NCI-H2107 (cell line): ENCODE measurements around the gene MALRD1.

Experiments
- DNase-seq: peaks from one replicate; lab custom pipeline; 2025; lab: John Stamatoyannopoulos, UW

The MALRD1 gene

GRCh38 chr10:19367176-19367575 is 318.6 kb downstream of the MALRD1 start:
- no peak for DNase-seq

DNA sequence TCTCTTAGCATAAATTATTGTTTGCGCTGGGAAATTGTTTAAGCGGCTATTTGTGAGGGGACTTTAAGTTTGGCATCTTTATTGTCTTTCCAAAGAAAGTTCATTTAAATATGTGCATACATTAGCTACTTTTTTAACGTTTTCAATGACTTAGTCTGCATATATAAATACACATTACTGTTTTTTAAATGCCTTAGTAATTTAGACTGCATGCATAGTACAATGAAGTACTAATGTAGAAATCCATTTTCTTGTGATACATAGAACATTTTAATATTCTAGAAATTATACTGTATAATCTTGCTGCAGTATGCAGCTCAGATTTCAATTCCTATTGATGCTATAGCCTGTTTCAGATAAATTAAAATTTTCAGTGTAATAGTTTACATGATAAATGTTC is 325.4 kb downstream of the MALRD1 start:
- no peak for DNase-seq

DNA sequence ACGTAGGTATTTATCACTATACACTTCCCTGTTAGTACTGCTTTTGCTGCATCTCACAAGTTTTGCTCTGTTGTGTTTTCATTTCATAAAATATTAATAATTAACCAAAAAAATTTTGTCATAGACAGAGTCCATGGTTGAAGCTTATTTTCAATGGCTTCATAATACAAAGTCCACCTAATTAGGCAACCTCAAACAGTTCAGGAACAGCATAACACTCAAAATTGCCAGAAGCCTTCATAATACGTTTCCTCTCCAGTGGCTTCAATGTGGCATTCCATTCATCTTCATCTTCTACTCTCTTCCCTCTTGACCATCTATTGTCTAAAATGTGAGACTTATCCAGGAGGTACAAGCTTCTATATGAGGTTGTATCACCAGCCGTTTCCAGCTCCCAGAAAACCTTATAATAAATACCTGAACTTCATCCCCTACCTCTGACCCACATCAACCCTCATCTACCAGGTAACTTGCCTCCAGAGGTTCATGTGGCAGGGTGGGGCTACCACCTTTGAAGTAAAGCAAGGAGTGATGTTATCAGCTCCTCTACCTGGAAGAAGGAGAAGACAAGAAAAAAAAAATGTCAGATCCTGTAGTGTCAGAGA is 337.3 kb downstream of the MALRD1 start:
- DNase-seq = no peak

DNA sequence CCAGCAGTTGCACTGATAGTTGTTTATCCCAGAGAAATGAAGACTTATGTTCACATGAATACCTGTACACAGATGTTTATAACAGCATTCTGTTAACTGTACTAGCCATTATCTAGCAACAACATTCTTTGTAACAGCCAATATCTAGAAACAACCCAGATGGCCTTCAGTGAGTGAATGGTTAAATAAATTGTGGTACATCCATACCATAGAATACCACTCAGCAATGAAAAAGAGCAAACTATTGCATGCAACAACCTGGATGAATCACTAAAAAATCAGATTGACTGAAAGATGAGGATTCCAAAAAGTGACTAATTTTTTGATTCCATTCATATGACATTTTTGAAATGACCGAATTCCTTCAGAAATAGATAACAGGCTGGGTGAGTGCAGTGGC is 360.3 kb downstream of the MALRD1 start:
- DNase-seq = no peak

- DNase-seq = no peak
These were observed 362.5 kb downstream of the MALRD1 start for GRCh38 chr10:19411119-19411518.

- DNase-seq = no peak
These were observed 363.9 kb downstream of the MALRD1 start for GRCh38 chr10:19412531-19412930.

DNA sequence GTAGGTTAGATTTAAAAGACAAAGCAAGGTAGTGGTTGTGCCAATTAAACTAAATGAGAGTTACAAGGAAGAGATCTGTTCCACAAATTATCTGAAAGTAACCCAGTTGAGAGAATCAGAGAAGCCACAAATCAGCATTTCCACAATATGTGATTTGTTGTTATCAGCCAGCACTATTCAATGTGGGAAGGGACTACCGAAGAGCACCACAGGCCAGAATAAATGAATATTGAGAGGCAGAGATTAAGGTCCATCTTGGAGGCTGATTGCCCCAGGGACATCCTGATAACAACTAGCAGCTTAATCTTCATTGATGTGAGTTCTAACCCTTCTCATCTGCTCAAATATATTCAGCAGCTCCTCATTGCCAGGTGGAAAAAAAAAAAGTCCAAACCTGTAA is 367.6 kb downstream of the MALRD1 start:
- DNase-seq = no peak

DNA sequence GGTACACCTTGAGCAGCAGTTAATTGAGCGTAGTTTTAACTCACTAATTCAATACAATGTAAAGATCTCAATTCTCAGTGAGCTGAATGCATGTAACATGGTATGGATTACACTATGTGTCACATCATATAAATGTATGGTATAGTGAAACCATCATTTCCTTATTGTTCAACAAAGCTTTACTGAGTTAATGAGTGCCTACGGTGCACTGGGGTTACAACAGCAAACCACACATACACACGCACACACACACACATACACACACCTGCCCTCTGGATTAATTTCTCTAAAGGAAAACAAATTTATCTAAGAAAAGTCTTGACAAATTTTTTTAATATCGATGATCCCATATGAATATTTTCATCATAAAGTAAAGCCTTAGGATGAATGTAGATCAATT is 369.1 kb downstream of the MALRD1 start:
- no peak for DNase-seq

DNA sequence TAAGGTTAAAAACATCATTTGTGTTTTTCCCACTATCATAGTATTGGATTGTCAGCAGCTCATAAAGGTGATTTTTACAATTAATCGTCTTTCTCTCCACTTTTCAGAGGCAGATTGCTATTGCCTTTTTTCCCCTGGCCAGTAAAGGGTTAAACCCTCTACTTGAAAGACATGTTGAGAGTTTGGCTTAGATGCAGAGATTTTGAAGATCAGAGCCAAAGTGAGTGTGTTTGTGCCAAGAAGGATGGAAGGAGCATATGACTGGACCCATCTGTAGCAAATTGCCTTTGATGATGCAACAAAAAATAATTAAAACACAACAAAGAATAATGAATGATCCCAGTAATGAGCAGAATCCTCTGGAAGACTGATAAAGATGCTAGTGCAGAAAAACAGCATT is 373.1 kb downstream of the MALRD1 start:
- DNase-seq = no peak

DNA sequence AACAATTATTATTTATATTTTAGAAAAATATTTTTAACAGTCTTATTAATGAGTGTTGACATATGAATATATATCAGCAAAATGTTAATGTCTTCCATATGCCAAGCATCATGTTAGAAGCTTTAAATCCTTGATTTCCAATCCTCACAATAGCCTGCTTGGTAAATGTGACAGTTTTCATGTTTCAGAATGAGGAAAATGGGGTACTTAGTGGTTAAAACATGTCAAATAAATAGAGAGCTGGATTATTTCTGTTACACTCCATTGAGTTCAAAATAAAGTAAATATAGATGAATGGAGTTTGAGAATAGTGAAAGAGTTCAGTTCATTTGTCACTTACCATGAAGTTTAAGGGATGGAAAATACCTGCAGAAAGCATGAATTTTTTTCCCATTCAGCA is 377.4 kb downstream of the MALRD1 start:
- DNase-seq = no peak

DNA sequence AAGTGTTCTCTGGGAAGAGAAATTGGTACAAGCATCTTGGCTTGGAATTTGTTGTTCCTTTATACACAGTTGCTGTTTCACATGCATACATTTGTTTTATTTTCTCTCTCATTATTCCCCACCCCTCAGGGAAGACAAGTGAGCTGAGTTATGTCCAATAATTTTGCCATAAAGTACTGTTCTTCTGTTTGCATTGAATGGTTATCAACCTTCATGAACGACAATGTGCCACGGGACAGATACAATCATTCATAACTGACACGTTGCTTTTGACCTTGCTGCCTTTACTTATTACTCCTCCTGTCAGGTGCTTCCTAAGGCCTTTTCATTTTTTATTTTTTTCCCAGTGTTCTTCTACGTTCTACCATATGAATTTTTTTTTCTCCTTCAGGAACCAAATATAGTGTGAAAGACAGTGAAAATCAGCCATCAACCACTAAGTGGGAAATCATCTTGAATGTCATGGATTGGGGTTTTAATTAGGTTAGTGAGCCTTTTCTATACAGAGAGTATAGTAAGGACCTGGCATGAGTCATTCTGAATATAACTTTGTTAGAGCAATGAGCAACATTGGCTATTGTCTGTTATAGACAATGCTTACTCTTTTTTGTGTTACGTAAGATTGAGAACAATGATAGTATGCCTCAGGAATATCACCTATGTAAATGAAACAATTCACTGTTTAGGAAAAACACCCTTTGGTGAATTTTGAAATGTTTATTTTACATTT is 383.2 kb downstream of the MALRD1 start:
- DNase-seq = no peak

GRCh38 chr10:19449860-19450259 is 401.3 kb downstream of the MALRD1 start:
- DNase-seq = no peak

DNA sequence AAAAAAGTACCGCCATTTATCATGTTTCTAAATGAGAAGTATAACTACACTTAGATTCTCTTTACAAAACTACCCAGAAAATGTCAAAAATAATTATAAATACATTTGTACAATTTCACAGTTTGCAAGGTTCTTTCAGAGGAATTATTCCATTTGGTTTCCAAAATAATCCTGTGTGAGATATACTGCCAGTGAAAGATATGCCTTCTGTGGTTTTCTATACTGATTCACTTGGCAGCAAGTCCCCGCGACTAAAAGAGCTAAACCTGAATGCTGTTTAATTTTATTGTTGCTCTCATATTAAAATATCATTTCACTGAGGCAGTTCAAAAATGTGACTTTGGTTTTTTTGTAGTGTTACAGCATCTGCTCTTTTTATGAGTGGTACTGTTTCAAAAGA is 402.8 kb downstream of the MALRD1 start:
- DNase-seq = no peak

DNA sequence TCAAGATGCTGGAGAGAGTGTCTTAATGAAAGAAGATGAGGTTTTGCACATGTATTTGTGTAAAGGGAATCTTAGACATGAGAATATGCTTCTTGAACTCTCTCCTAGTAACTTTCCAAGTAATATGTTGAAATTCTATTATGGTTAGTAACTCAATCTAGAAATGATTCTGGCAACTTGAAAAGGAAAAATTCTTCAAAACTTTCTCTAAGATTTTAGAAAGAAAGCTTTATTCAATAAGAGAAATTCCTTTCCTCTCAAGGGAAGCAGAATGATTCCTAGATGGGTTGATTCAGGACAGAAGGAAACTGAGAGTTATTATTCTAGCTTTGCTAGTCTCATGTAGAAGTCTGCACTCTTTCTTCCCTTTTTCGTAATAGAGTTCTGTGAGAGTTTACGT is 403.3 kb downstream of the MALRD1 start:
- DNase-seq = no peak

- DNase-seq = no peak
These were observed 405.4 kb downstream of the MALRD1 start for GRCh38 chr10:19453967-19454366.

- DNase-seq = no peak
These were observed 413.0 kb downstream of the MALRD1 start for GRCh38 chr10:19461588-19461987.

DNA sequence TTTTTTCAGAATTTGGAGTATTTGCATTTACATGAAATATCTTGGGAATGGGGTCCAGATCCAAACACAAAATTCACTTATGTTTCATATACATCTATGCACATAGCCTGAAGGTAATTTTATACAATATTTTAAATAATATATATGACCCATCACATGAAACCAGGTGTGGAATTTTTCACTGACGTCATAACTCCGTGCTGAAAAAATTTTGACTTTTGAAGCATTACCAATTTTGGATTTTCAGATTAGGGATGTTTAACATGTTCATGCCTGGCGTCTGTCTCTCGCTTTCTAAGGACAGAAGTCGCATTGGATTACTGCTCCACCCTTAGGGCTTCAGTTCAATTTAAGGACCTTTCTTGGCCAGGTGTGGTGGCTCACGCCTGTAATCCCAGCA is 418.1 kb downstream of the MALRD1 start:
- no peak for DNase-seq

GRCh38 chr10:19468413-19468812 is 419.8 kb downstream of the MALRD1 start:
- no peak for DNase-seq

- no peak for DNase-seq
These were observed 420.9 kb downstream of the MALRD1 start for GRCh38 chr10:19469521-19469920.

DNA sequence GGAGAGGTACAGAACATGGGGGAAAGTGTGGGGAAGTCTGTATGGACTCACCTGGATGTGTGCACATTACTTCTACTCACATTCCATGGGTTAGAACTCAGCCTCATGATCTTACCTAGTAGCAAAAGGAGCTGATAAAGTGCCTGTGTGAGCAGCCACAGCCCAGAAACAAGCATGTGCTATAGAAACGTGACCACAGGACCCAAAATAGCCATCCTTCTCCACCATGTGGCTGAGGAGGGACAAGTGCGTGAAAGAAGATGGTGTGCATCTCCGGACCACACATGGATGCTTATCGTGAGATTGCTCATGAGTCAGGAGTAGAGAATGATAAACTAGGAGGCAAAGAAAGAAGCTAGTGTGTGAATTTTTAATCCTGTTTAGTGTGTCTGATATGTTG is 431.3 kb downstream of the MALRD1 start:
- DNase-seq = no peak

- no peak for DNase-seq
These were observed 431.8 kb downstream of the MALRD1 start for GRCh38 chr10:19480353-19480752.

DNA sequence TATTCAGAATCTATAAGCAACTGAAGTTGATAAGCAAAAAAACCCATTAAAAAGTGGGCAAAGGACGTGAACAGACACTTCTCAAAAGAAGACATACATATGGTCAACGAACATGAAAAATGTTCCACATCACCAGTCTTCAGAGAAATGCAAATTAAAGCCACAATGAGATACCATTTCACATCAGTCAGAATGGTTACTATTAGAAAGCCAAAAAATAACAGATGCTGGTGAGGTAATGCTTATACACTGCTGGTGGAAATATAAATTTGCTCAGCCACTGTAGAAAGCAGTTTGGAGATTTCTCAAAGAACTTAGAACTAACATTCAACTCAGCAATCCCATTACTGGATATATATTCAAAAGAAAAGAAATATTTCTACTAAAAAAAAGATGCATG is 434.8 kb downstream of the MALRD1 start:
- DNase-seq = no peak

DNA sequence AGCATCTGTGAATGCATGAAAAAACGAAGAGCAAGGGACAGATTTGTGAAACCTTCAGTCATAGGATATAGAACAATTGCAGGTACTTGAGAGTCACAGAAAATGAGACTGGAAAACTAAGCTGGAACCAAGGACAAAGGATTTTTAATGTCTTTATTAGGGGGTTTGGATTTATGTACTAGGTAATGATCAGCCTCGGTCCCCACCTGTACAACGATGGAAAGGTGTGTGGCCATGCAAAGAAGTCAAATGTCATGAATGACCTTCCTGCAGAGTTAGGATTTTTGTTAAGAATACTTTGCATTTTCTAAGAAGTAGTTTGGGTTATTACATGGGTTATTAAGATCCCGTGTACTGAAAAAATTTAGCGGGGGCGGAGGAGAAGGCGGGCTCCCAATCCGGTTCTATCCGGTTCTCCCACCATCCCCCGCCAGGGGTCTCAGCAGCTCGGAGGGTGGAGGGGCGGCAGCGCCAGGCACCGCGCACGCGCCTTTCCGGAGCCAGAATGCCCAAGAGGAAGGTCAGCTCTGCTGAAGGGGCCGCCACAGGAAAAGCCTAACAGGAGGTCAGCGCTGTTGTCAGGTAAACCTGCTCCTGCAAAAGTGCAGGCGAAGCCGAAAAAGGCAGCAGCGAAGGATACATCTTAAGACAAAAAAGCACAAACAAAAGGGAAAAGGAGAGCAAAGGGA is 440.1 kb downstream of the MALRD1 start:
- no peak for DNase-seq

DNA sequence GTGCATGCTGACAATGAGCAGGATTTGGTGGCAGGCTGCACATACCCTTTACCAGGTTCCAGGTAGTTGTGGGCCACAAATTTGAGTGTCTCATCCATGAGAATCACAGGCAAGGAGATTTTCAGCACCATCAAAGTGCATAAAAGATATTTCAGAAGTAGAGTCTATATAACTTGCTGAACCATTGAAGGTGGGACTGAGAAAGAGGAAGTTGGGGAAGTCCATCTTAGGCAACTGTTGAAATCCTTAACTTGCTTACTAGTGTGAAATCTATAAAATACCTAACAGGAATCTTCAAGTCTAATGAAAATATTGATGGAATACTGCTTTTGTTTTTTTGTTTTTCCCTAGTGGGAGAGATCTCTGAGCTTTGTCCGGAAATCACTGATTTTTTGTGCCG is 442.6 kb downstream of the MALRD1 start:
- DNase-seq = no peak
